ENCODE measurements around the gene UBR3. TPM values are rescaled to one million over a fixed set of nuclear protein-coding genes. Genes with fewer than 3 reads are reported as not detected.
A peak's percentile ranks its signal among the peaks of the same experiment; 100 is the strongest.
"Not testable (repeated sequence)": the region's sequence is repeated elsewhere in the genome, so short reads cannot be mapped to it uniquely, and the experiment has no call there.

Gene UBR3
- total and polyA plus RNA-seq, 2 experiments from 2014 or later = 18.7 to 53.1 TPM

DNA sequence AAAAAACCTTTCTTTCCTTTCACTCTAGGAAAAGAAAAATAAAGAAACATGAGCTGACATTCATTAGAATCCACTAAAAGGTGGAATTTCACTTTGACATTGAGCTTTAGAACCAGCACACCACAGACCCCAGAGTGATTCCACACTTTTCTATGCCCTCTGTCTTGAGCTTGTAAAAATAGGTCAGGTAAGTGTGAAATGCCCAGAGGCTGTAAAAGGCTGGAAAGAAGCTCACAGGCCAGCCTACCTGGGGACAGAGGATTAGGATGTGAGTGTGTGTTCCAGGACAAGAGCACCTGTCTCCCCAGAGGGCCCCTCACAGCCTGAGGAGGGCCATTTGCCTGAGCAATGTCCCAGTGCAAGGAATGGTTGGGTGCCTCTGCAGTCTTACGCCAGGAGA is 294.4 kb downstream of the UBR3 start:
- no peak overlapping the region for H3K27ac ChIP-seq
- no peaks in the 10 kb centered on the region for H3K4me1 ChIP-seq (ENCODE audit: low read depth)
- DNase-seq (ENCODE audit: low read depth in 1 of 2, low spot score in 1 of 2) = no peak
- no peaks in the 10 kb centered on the region for H3K9me3 ChIP-seq (ENCODE audit: low read depth)
- H3K27me3 ChIP-seq = no peaks in the 10 kb centered on the region
- TF ChIP-seq, protein P1, sequence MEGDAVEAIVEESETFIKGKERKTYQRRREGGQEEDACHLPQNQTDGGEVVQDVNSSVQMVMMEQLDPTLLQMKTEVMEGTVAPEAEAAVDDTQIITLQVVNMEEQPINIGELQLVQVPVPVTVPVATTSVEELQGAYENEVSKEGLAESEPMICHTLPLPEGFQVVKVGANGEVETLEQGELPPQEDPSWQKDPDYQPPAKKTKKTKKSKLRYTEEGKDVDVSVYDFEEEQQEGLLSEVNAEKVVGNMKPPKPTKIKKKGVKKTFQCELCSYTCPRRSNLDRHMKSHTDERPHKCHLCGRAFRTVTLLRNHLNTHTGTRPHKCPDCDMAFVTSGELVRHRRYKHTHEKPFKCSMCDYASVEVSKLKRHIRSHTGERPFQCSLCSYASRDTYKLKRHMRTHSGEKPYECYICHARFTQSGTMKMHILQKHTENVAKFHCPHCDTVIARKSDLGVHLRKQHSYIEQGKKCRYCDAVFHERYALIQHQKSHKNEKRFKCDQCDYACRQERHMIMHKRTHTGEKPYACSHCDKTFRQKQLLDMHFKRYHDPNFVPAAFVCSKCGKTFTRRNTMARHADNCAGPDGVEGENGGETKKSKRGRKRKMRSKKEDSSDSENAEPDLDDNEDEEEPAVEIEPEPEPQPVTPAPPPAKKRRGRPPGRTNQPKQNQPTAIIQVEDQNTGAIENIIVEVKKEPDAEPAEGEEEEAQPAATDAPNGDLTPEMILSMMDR (IDR thresholded peaks at IDR 0.05; ENCODE audit: low read depth, low read length) = no peak
- no peaks in the 10 kb centered on the region for H3K36me3 ChIP-seq
- H3K4me3 ChIP-seq = no peak overlapping the region

DNA sequence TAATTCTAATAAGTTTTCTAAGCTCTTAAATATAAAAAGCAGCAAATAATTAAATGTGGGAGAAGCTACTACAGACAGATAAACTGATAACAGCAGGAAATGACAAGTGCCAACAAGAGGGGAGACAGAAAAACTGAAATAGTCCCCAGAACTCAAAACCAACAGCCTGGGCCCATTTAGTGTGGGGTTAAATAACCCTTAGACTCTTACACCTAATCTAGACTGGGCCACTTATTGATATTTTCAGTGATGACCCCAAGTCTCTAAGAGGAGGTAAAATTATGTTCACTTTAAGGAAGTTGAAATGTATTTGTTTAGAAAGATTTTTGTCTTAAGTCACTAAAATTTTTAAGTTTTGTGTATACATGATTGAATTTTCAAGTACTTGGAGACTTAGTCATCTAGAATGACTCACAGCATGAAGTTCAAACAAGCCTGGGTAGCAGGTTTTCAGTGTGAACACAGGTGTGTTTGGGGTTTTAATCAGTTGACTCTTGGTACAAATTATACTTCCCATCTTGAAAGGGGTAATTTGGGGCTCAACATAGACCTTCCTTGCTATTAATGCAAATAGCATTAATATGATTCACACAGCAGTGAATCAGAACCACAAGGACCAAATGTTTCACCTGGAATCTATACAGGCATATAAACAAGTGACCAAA is 295.8 kb downstream of the UBR3 start:
- Histone ChIP-seq H3K36me3 (no peaks in the 10 kb centered on the region), H3K4me1 (ENCODE audit: low read depth) (no peaks in the 10 kb centered on the region), H3K27ac (no peak overlapping the region), H3K27me3 (no peaks in the 10 kb centered on the region), H3K4me3 (no peak overlapping the region), H3K9me3 (ENCODE audit: low read depth) (no peaks in the 10 kb centered on the region)
- TF ChIP-seq, protein P1 (IDR thresholded peaks at IDR 0.05; ENCODE audit: low read depth, low read length) = no peak
- DNase-seq (ENCODE audit: low read depth in 1 of 2, low spot score in 1 of 2) = no peak

DNA sequence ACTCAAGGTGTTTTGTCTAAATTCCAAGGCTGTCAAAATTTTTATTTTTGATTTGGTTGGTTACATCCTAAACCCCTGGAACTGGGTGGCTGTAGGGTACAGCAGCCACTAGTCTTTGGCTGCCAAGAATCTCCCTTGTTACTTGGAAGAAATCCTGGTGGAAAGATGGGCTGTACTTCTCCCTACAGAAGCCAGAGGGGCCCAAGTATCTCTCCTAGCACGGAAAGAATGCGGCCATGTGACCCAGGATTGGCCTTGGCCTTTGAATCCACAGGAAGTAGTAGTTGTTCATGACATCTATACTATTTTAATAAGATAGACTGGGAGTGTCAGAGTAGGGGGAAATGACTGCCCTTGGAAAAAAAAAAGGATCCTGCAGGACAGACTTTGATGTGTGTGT is 296.3 kb downstream of the UBR3 start:
- H3K9me3 ChIP-seq (ENCODE audit: low read depth) = no peaks in the 10 kb centered on the region
- no peaks in the 10 kb centered on the region for H3K36me3 ChIP-seq
- H3K27ac ChIP-seq = no peak overlapping the region
- TF ChIP-seq, protein P1 (IDR thresholded peaks at IDR 0.05; ENCODE audit: low read depth, low read length) = peak; percentile 9
- peak in 1 of 2 donors; percentile 48 for DNase-seq (ENCODE audit: low read depth in 1 of 2, low spot score in 1 of 2)
- H3K27me3 ChIP-seq = no peaks in the 10 kb centered on the region
- no peaks in the 10 kb centered on the region for H3K4me1 ChIP-seq (ENCODE audit: low read depth)
- no peak overlapping the region for H3K4me3 ChIP-seq

DNA sequence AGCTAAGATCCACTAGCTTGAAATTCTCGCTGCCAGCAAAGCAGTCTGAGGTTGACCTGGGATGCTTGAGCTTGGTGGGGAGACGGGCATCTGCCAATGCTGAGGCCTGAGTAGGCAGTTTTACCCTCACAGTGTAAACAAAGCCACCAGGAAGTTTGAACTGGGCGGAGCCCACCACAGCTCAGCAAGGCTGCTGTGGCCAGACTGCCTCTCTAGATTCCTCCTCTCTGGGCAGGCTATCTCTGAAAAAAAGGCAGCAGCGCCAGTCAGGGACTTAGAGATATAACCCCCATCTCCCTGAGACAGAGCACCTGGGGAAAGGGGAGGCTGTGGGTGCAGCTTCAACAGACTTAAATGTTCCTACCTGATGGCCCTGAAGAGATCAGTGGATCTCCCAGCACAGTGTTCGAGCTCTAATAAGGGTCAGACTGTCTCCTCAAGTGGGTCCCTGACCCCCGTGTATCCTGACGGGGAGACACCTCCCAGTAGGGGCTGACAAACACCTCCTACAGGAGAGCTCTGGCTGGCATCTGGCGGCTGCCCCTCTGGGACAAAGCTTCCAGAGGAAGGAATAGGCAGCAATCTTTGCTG is 299.0 kb downstream of the UBR3 start:
- H3K9me3 ChIP-seq (ENCODE audit: low read depth); H3K27ac ChIP-seq; H3K4me3 ChIP-seq; H3K36me3 ChIP-seq; H3K27me3 ChIP-seq; DNase-seq (ENCODE audit: low read depth in 1 of 2, low spot score in 1 of 2); H3K4me1 ChIP-seq (ENCODE audit: low read depth): not testable (repeated sequence)

Other genes starting within 250 kb of the UBR3 start
- gene PPIG, start 243.1 kb upstream of the UBR3 start, total RNA-seq = 17.5 and 24.7 TPM in 2 replicates
- gene PPIG, start 243.1 kb upstream of the UBR3 start, polyA plus RNA-seq = 70.0 and 87.5 TPM in 2 replicates
- gene CFAP210, start 133.0 kb upstream of the UBR3 start, total RNA-seq = not detected in 2 replicates
- 0.28 and 0.31 TPM in 2 replicates for gene CFAP210, start 133.0 kb upstream of the UBR3 start, polyA plus RNA-seq
- gene PHOSPHO2, start 133.0 kb upstream of the UBR3 start, total RNA-seq = 3.4 and 3.8 TPM in 2 replicates
- 3.8 and 7.0 TPM in 2 replicates for gene PHOSPHO2, start 133.0 kb upstream of the UBR3 start, polyA plus RNA-seq
- gene KLHL23, start 93.6 kb upstream of the UBR3 start, total RNA-seq = 32.2 and 46.2 TPM in 2 replicates
- 17.1 and 27.6 TPM in 2 replicates for gene KLHL23, start 93.6 kb upstream of the UBR3 start, polyA plus RNA-seq
- gene SSB, start 28.6 kb upstream of the UBR3 start, total RNA-seq = 64.1 and 90.7 TPM in 2 replicates
- 235 and 260 TPM in 2 replicates for gene SSB, start 28.6 kb upstream of the UBR3 start, polyA plus RNA-seq
- 46.8 and 56.1 TPM in 2 replicates for gene METTL5, start 2.5 kb upstream of the UBR3 start, total RNA-seq
- gene METTL5, start 2.5 kb upstream of the UBR3 start, polyA plus RNA-seq = 124 and 156 TPM in 2 replicates

All from cardiac muscle cell (in vitro differentiated cells and primary cell).